GM19193 (cell line): ENCODE measurements around the gene FBXO33.
A peak's percentile ranks its signal among the peaks of the same experiment; 100 is the strongest.

Experiments used
- POLR2A ChIP-seq: IDR thresholded peaks from 4 replicates; pipeline ENCODE4 v1.6.1; 2011; ENCODE audit not compliant: insufficient read depth, insufficient read length; ENCODE audit errors: extremely low read depth

The FBXO33 gene

DNA sequence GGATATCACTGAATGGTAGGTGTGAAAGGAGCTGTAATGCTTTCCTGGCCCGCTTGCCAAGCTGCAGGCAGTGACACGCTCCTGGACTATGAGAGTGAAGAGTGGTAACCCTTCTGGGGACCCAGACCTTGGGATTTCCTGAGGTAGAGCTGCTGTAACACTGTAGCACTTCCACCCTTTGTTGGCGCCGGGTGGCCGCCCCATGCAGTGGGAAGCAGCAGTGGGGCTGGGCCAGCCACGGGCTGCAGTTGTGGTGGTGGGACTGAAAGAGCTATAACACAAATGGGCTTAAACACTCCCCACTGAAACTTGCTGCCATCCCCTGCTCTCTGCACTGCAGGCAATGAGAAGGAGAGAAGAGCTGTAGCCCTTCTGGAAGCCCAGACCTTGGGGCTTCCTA, 9.6 kb upstream of the FBXO33 start:
- no peak for TF ChIP-seq POLR2A

DNA sequence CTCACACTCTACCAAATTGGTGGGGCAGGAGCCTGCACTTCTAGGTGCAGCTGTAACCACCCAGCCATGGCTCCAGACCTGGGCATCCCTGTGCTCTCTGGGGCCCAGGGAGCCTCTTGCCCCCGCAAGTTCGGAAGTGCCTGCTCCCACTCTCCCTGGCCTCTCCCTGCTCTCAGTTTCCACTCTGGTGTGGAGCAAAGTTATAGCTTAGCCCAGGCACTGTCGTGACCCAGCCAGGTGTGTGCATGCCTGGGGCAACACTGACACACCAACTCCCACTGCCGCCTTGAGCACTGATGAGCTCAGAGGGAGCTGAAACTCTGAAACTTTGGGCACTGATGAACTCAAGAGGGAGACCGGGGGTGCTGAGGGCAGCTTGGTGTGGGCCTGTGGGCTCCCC, 8.7 kb upstream of the FBXO33 start:
- TF ChIP-seq POLR2A = no peak

DNA sequence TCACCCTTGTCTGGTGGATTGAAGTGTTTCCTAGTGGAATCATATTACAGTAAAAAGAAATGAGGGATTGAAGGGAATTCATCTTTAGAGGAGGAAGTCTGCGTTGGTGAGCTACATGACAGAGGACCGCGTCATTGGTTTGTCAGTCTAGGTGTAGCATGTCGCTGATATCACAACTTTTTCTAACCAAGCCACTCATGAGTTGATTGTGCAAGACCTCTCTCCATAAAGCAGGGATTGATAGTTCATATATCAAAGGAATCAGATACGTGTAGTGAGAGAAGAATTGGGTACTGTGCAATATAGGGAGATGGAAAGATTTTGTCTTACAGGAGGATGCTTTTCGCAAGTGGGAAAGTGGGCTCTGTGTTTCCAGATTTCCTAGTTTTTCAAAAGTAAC, 3.0 kb upstream of the FBXO33 start:
- no peak for TF ChIP-seq POLR2A

DNA sequence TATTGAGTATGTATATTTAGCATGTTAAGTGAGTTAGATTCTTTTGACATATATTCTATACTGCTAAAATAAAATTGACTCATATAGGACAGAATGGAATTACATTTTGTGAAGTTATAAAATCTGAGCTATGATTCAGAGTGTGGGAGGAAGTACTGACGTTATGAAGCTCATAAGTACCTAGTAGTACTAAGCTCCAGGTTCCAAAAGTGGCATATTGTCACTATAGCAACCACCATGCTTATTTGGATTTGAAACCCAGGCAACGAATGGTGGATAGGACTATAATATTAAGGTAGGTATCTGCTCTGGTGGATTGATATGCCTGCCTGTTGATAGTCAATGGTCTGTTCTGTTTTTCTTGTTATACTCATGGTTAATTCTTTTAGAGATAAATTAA, 2.2 kb upstream of the FBXO33 start:
- no peak for TF ChIP-seq POLR2A

DNA sequence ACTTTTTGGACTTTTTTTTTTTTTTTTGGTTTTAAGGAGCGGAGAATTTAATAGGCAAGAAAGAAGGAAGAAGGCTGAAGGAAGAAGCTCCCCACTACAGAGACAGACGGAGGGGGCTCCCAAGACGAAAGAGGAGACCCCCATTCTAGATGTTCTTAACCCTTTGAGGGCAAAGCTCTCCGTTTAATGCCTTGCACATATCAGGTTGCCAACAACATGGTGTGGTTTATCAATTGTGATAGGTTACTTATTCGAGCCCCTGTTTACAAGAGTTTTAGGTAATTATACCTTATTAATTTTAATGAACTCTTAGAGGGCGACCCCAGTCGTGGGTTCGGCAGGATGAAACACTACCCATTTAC, 1.2 kb upstream of the FBXO33 start:
- TF ChIP-seq POLR2A = no peak

DNA sequence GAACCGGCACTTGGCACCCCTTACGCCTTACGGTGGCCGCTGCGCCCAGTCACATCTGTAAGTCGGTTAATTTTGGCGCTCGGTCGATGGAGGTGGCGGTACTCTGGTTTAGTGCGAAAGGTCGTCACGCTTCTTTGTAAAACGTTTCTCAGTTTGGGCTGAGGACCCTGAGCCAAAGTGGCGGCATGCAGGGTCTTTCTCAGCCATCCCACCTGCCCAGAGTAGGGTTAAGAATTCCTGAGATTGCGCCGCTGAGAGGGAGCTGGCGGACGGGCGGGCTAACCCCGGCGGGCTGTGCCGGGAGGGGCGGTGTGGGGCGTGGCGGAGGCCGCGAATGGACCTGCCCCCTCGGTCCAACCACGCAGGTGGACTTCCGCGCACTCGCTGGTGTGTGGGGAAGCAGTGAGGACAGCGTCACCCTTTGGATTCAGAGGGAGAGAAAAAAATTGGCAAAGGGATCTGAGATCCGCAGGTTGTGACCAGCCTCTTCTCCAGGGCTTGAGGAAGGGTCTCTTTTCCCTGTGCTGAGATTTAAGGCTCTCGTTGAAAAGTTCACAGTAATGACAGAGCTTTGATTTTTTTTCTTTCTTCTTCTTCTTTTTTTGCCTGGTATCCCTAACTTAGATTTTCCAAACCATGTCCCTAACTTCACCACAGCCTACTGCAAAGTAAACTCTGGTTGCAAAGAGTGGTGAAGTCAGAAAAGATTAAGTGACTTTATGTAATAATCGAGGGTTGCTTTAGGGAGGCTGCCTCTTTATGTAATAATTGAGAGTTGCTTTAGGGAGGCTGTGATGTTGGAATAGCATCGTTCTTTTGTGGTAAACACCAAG, 602 bp upstream of the FBXO33 start:
- TF ChIP-seq POLR2A = peak; percentile 79

DNA sequence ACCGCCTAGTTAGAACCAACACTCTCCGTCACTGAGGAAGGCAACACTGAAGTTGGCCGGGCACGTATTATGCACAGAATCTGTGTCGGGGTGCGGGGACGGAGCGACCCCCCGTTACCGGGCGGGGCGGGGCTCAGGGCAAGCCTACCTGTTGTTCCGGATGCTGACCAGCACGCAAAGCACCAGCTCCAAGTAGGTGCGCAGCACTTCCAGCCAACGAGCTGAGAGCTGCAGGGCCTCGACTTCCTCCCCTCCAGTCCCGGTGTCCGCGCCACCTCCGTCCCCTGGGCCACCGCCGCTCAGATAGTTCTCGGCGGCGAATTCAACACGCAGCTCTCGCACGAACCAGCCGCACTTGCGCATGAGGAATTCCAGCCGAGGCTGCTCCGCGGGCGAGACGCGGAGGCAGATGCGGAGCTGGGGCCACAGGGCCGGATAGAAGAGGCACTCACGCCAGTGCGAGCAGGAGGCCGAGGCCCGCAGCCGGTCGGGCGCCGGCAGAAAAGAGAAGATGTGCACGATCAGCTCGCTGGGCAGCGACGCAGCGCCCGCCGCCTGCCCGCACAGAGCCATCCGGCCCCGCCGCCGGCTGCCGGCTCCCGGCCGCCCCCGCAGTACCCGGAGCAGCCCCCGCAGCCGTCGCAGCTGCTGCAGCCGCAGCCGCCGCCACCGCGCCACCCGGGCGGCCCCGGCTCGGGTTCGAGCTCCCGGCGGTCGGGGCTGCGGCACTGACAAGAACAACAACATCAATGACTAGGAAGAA, 636 bp downstream of the FBXO33 start:
- peak; percentile 80 for TF ChIP-seq POLR2A

DNA sequence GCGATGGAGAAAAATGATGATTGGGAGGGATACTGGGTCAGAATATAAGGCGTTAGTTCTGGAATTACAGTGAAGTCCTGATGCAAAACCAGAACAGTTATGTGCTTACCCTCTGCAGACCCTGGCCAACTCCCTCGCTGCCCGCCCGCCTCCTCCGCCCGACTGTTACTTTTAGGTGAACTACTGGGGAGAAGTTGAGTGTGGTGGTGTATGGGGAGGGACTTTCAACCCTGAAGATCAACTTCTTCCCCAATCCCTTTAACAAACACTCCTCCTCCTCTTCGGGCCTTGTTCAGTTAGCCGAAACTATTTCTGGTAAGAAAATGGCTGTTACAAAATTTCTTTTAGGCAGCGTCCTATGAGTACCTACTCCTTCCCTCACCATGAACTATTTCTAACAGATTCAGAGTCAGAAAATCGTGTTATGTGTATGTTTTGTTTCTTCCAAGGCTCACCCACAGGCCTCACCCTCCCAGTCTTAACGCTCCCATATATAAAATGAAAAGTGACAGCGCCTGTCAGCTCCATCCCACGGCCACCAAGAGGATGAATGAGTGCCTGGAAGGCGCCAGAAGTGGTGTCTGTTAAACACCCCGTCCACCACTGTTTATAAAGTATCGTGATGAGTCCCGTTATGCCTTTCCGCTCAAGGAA, 1.3 kb downstream of the FBXO33 start:
- TF ChIP-seq POLR2A = no peak

DNA sequence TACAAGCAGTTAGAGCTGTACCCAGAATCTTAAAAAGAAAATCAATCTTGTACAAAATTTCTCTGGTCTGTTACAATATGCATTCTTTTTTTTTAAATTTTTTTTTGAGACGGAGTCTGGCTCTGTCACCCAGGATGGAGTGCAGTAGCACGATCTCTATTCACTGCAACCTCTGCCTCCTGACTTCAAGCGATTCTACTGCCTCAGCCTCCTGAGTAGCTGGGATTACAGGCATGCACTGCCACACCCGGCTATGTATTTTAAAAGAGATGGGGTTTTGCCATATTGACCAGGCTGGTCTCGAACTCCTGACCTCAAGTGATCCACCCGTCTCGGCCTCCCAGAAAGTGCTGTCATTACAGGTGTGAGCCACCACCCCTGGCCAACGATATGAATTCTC, 4.1 kb downstream of the FBXO33 start:
- no peak for TF ChIP-seq POLR2A

DNA sequence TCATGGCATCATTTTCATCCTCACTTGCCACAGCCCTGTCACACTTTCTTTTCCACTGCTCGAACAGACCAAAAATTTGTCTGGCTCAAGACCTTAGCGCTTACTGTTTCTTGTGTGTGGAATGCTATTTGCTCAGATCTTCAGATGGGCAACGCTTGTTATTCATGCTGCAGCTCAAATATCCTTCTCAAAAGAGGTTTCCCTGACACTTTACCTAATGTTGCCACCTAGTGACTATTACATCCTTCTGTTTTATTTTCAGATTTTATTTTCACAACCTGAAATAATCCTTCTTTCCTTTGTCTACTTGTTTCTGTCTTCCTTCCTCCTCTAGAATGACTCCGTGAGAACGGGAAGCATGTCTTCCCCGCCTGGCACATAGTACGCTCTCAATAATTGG, 5.6 kb downstream of the FBXO33 start:
- TF ChIP-seq POLR2A = no peak

DNA sequence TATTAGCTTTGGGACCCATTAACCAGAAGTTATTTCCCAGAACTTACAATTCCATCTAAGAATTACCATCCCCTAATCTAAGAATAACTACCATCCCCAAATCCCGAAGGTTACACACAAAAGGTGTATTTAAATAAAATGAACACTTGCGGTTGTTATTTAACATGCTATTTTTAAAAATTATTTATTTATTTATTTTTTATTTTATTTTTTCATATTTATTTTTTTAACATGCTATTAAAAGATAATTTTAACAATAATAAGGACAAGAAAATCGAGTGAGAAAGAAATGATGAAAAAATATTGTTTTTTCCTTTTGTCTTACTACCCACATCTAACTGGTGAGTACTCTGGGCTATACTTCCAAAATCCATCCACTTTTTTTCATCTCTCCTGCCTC, 6.3 kb downstream of the FBXO33 start:
- no peak for TF ChIP-seq POLR2A

DNA sequence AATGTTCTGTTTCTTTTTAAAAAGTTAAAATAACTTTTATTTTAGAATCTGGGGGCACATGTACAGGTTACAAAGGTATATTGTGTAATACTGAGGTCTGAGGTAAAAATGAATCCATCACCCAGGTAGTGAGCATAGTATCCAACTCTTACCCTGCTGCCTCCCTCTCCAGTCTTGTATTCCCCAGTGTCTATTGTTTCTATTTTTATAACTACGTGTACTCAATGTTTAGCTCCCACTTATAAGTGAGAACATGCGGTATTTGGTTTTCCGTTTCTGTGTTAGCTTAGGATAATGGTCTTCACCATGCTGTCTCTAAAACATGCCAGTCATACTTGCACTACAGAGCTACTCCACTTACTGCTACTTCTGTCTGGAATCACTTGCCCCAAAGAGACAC, 8.4 kb downstream of the FBXO33 start:
- no peak for TF ChIP-seq POLR2A

DNA sequence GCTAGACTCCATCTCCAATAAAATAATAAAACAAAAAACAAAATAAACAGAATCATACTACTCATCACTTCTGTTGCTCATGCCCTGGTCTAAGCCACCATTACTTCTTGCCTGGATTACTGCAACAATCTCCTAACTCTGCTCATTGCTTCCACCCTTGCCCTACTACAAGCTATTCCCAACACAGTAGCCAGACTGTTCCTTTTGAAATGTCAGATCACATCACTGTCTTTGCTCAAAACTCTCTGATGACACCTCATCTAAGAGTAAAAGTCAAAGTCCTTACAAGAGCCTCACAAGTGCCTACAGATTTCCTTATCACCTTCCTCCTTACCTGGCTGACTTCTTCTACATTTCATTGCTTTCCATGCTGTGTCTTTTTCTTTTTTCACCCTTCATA, 10.0 kb downstream of the FBXO33 start:
- no peak for TF ChIP-seq POLR2A

DNA sequence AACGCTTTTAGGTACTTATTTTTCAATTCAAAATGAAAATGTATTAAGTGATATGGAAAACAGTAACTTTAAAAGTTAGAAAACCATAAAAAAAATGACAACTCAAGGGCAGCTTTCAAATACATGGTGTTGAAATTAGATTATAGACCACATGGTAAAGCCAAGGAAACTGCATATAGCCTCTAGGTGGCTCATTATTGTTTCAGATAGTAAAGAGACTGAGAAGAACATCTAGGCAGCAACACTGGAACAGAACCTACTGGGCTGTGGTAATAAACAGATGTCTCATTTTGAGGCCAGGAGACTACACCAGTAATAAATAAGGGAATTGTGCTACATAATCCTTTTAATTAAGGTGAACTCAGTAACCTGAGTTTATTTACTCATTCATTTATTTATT, 13.0 kb downstream of the FBXO33 start:
- TF ChIP-seq POLR2A = no peak

DNA sequence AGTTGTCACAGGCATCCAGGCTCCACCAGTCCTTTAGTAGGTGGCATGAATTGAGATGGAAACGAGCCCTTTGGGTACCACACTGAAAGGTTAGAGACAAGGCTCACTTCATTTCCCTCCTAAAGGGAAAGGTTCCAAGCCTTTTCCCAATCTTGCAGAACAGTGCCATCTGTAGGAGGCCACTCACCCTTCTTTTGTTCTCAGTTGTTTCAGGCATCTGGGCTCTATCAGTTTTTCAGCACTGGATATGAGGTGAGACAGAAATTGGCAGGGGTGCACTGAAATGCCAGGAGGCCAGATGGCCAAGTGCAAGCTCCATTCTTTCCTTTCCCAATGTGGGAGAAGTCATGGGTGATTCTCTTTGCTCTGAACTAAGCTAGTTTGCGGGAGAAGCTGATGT, 15.2 kb downstream of the FBXO33 start:
- TF ChIP-seq POLR2A = no peak

DNA sequence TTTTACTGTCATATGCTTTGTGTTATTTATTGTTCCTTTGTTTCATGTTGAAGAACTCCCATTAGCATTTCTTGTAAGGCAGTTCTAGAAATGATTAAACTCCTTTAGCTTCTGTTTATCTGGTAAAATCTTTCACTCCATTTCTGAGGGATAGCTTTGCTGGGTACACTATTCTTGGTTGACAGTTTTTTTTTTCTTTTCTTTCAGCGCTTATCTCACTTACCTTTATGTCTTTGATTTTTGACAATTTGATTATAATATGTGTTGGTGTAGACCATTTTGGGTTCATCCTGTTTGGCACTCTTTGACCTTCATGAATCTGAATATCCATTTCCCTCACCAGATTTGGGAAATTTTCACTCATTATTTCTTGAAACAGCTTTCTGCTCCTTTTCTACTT, 16.2 kb downstream of the FBXO33 start:
- TF ChIP-seq POLR2A = no peak

DNA sequence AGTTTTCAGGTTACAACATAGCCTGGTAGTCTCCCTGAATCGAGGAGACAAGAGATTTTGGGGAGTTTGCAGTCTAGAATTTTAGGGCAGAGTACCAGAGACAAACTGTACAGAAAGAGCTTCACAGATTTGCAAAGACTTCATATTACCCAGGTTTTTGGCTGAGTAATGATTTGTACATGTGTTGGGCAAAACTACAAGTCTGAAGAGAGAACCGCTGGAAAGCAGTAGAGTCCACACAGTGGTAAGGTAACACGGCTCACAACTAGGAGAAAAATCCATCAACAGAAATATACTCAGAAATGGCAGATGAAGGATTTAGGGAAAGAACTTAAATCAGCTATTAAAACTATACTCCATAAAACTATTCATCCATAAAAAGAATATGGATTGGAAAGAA, 25.7 kb downstream of the FBXO33 start:
- TF ChIP-seq POLR2A = no peak

DNA sequence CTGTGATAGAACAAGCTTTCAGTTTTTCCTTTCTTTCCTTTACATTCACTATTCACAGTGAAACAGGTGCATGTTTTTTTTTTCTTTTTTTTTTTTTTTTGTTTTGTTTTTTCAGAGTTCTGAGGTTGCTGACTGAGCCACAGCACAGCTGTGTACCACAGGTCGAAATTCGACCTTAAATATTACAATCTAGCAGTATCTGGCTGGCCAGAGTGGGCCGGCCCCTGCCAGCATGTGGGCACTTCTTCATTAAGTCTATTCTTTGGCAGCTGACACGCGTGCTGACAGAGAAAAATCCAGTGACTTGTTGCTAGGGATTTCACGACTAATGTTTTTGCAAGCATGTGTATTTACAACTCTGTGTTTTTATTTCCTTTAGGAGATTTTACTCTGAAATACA, 33.9 kb downstream of the FBXO33 start:
- TF ChIP-seq POLR2A = no peak
